ENCODE results near the gene APOM.

GRCh38 chr6:31655349-31656237 lies at the start of gene APOM:
- no peak for TF ChIP-seq POLR2A (IDR thresholded peaks at IDR 0.05)
- no peak for TF ChIP-seq CTCF (IDR thresholded peaks at IDR 0.05)

Measured in thyroid gland (tissue), 4 donors.